ENCODE measurements around the gene GPR162. TPM values are rescaled to one million over a fixed set of nuclear protein-coding genes. Genes with fewer than 3 reads are reported as not detected.

The GPR162 gene
- total and polyA plus RNA-seq, 10 of the 15 experiments (the other 5 are each of a cell fraction or from before 2014, with no cell fraction given), result not detected

DNA sequence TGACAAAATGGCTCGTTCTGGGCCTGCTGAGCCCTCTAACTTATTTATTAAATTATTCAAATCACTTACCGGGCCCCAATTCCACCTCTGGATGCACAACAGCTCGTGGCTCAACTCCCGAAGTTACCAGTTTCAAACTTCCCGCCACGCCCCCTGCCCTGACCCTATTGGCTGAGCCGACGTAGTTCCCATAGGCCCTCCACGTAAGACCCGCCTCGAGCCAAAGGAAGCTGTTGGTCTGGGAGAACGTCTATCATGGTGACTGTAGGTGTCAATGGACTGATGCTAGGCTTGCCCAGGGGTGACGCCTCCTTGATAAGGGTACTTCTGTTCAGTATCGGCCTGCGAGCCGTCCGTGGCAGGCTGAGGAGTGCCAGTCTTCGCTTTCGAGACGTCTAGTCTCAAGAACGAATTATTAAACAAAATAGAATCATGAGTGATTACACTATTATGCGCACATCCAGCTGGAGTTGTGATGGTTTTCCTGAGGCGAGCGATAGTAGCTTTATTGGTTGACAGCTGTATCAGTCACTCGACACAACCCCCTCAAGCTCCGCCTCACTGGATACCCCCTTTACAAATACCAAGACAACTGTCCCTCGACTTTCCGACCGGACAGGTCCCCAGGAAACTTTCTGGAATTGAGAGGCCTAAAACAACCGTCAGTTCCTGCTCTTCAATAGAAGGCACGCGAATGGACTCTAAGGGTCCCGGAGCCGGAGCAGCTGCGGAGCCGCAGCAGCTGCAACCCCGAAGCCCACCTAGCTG, 29.7 kb downstream of the GPR162 start, which contains the start of gene CDCA3 (continued):
- TF ChIP-seq, protein P1, sequence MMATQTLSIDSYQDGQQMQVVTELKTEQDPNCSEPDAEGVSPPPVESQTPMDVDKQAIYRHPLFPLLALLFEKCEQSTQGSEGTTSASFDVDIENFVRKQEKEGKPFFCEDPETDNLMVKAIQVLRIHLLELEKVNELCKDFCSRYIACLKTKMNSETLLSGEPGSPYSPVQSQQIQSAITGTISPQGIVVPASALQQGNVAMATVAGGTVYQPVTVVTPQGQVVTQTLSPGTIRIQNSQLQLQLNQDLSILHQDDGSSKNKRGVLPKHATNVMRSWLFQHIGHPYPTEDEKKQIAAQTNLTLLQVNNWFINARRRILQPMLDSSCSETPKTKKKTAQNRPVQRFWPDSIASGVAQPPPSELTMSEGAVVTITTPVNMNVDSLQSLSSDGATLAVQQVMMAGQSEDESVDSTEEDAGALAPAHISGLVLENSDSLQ (IDR thresholded peaks at IDR 0.05), result peak; percentile 99
- TF ChIP-seq HCFC1 (IDR thresholded peaks at IDR 0.05; ENCODE audit: low read length) (0 out of 2 replicates have a peak, but pooled peaks have one; percentile 30), PAX5 (IDR thresholded peaks at IDR 0.05; ENCODE audit: borderline replicate concordance, low read depth, low read length) (peak; percentile 6; the same call in 1 of the 2 replicates), HDGF (IDR thresholded peaks at IDR 0.05) (peak; percentile 12; the same call in 1 of the 2 replicates), FOXM1 (IDR thresholded peaks at IDR 0.05; ENCODE audit: low read depth, low read length) (peak; percentile 84), SIN3A (IDR thresholded peaks at IDR 0.05; ENCODE audit: low read depth, low read length) (peak; percentile 99), E2F8 (IDR thresholded peaks at IDR 0.05; ENCODE audit: low read depth, partially characterized antibody) (peak; percentile 77), RFX5 (IDR thresholded peaks at IDR 0.05; ENCODE audit: low read depth, low read length) (0 out of 2 replicates have a peak, but pooled peaks have one; percentile 47), TCF12 (IDR thresholded peaks at IDR 0.05; ENCODE audit: low read depth, low read length) (peak; percentile 67; the same call in 1 of the 2 replicates), NFYA (IDR thresholded peaks at IDR 0.05; ENCODE audit: borderline replicate concordance, low read depth, low read length) (peak; percentile 92), GATAD2B (conservative IDR thresholded peaks at IDR 0.05; ENCODE audit: low read depth) (peak; percentile 9; the same call in 1 of the 2 replicates), CHD1 (IDR thresholded peaks at IDR 0.05; ENCODE audit: low read depth, low read length) (0 out of 2 replicates have a peak, but pooled peaks have one; percentile 57), GABPA (IDR thresholded peaks at IDR 0.05; ENCODE audit: low read depth) (no peak), MTA2 (IDR thresholded peaks at IDR 0.05; ENCODE audit: low read depth) (0 out of 2 replicates have a peak, but pooled peaks have one; percentile 7), DPF2 (IDR thresholded peaks at IDR 0.05) (peak; percentile 81), SRF (IDR thresholded peaks at IDR 0.05; ENCODE audit: low read depth in 2 of 2, low read length in 2 of 2) (no peak), ZBTB33 (IDR thresholded peaks at IDR 0.05) (no peak), SMAD5 (IDR thresholded peaks at IDR 0.05; ENCODE audit: low read depth) (0 out of 2 replicates have a peak, but pooled peaks have one; percentile 12), KLF5 (IDR thresholded peaks at IDR 0.05; ENCODE audit: partially characterized antibody) (peak; percentile 13)
- TF ChIP-seq, protein P2, sequence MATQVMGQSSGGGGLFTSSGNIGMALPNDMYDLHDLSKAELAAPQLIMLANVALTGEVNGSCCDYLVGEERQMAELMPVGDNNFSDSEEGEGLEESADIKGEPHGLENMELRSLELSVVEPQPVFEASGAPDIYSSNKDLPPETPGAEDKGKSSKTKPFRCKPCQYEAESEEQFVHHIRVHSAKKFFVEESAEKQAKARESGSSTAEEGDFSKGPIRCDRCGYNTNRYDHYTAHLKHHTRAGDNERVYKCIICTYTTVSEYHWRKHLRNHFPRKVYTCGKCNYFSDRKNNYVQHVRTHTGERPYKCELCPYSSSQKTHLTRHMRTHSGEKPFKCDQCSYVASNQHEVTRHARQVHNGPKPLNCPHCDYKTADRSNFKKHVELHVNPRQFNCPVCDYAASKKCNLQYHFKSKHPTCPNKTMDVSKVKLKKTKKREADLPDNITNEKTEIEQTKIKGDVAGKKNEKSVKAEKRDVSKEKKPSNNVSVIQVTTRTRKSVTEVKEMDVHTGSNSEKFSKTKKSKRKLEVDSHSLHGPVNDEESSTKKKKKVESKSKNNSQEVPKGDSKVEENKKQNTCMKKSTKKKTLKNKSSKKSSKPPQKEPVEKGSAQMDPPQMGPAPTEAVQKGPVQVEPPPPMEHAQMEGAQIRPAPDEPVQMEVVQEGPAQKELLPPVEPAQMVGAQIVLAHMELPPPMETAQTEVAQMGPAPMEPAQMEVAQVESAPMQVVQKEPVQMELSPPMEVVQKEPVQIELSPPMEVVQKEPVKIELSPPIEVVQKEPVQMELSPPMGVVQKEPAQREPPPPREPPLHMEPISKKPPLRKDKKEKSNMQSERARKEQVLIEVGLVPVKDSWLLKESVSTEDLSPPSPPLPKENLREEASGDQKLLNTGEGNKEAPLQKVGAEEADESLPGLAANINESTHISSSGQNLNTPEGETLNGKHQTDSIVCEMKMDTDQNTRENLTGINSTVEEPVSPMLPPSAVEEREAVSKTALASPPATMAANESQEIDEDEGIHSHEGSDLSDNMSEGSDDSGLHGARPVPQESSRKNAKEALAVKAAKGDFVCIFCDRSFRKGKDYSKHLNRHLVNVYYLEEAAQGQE (IDR thresholded peaks at IDR 0.05; ENCODE audit: low read depth, low read length), result no peak

All from GM12878 (cell line).